GM12874 (cell line): ENCODE results near the gene C8B.

Experiments used
- TF ChIP-seq, protein P1 (sequence below): IDR thresholded peaks from 2 replicates; pipeline ENCODE4 v1.5.1; 2011; ENCODE audit warnings: low read depth, mild to moderate bottlenecking, control low read depth, low read length, moderate library complexity; ENCODE audit not compliant: insufficient read depth

The C8B gene

GRCh38 chr1:56948403-56949023 lies 17.3 kb downstream of the C8B start:
- TF ChIP-seq, protein P1, sequence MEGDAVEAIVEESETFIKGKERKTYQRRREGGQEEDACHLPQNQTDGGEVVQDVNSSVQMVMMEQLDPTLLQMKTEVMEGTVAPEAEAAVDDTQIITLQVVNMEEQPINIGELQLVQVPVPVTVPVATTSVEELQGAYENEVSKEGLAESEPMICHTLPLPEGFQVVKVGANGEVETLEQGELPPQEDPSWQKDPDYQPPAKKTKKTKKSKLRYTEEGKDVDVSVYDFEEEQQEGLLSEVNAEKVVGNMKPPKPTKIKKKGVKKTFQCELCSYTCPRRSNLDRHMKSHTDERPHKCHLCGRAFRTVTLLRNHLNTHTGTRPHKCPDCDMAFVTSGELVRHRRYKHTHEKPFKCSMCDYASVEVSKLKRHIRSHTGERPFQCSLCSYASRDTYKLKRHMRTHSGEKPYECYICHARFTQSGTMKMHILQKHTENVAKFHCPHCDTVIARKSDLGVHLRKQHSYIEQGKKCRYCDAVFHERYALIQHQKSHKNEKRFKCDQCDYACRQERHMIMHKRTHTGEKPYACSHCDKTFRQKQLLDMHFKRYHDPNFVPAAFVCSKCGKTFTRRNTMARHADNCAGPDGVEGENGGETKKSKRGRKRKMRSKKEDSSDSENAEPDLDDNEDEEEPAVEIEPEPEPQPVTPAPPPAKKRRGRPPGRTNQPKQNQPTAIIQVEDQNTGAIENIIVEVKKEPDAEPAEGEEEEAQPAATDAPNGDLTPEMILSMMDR: no peak

- TF ChIP-seq, protein P1: no peak
Observed at GRCh38 chr1:56940039-56940438, 25.8 kb downstream of the C8B start.

DNA sequence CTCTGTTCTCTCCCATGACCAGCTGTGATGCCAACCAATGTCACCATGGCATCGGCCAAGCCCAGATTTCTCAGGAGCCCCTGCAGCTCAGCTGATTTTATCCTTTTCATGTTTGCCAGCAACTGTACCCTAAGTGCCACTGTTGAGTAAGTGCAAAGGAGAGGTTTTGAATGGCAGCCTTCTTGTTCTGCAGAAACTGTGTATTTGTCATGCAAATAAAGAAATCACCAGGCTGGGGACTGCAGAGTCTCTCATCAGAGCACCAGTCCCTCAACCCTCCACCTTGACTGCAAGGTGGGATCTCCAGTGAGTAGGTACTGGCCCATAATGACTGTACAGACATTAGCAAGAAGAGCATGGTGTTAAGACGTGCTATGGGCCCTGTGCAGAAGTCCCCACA lies 26.6 kb downstream of the C8B start:
- TF ChIP-seq, protein P1: no peak

DNA sequence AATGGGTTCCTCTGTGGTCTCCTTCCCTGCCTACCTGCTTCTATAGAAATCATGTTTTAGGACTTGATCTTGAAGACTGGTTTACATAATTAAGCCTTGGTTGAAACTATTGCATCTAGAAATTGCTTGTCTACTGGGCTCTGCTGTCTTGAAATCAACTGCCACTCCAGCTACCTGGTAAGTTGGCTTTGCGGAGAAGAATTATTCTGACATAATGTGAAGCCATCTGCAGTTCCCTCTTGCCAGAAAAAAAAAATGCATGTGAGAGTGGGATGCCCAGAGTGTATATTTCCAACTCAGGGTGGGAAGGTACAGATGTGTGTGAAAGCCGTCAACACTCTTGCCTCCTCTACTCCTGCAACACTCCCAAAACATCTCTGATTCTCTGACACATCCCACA lies 27.2 kb downstream of the C8B start:
- TF ChIP-seq, protein P1: no peak

GRCh38 chr1:56934430-56935060 lies 31.3 kb downstream of the C8B start:
- TF ChIP-seq, protein P1: no peak

GRCh38 chr1:56933606-56934005 lies 32.2 kb downstream of the C8B start:
- TF ChIP-seq, protein P1: no peak

- TF ChIP-seq, protein P1: no peak
Observed at GRCh38 chr1:56933161-56933560, 32.7 kb downstream of the C8B start.

DNA sequence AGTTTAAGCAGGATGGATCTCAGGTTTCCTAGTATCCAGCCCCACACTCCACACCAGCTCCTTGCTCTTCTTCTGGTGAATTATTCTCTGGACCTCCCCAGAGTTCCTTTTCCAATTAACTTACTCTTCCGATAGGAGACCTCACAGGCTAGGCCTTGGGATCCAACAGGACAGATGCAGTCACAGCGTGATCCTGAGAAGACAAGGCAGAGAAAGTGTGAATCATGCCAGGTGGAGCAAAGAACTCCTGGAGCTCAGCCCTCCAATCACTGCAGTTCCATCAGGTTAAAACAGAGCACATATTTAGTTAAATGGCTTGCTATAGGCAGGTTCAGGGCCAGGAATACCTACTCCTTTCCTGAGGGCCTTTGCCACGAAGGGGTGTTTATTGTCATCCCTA lies 34.1 kb downstream of the C8B start:
- TF ChIP-seq, protein P1: no peak
